Transverse colon (tissue), 4 donors: ENCODE measurements around the gene MUC6. TPM values are rescaled to one million over a fixed set of nuclear protein-coding genes. Genes with fewer than 3 reads are reported as not detected.

Experiments
- DNase-seq: peaks from one replicate; pipeline ENCODE4 v3.0.0-alpha.2; 2019
- H3K27ac ChIP-seq, 4 donors: fragments of 200-600 bp; sonication (generic); 2 replicates each; pipeline ENCODE4 v1.5.1; 2016 to 2018; ENCODE audit warnings: inconsistent platforms in 4 of 4
- H3K27me3 ChIP-seq: fragments of 200-600 bp; sonication (generic); 2 replicates; pipeline ENCODE4 v1.5.1; 2017; ENCODE audit warnings: inconsistent platforms
- H3K36me3 ChIP-seq, 4 donors: fragments of 200-600 bp; sonication (generic); 2 replicates each; pipeline ENCODE4 v1.5.1; 2017 to 2019; ENCODE audit warnings: inconsistent platforms in 4 of 4
- H3K4me1 ChIP-seq, 4 donors: fragments of 200-600 bp; sonication (generic); 2 replicates each; pipeline ENCODE4 v1.5.1; 2017 to 2020; ENCODE audit warnings: inconsistent platforms in 4 of 4
- H3K4me3 ChIP-seq, 4 donors: fragments of 200-600 bp; sonication (generic); 1 replicate in 1 of 4; 2 replicates in 3 of 4; pipeline versions ENCODE4 v1.5.1 to v1.6.1; 2017 to 2019; ENCODE audit warnings: inconsistent platforms in 4 of 4
- H3K9me3 ChIP-seq, 2 donors: fragments of 200-600 bp; sonication (generic); 2 replicates each; pipeline ENCODE4 v1.5.1; 2017 to 2019; ENCODE audit warnings: inconsistent platforms in 2 of 2
- CTCF ChIP-seq, 5 experiments: fragments of 200-600 bp in 3 of 5; fragments of 450-650 bp in 2 of 5; sonication (generic) in 3 of 5; IDR thresholded peaks; 1 replicate in 2 of 5; 2 replicates in 3 of 5; pipeline ENCODE4 v1.5.1; 2016 to 2017; ENCODE audit warnings: antibody characterized with exemption in 5 of 5, inconsistent platforms in 3 of 5, mild to moderate bottlenecking in 2 of 5, moderate library complexity in 1 of 5
- EP300 ChIP-seq: sonication (generic); formaldehyde crosslinking; IDR thresholded peaks from one replicate; pipeline ENCODE4 v1.6.1; 2017; ENCODE audit warnings: antibody characterized with exemption, low read depth
- POLR2A ChIP-seq: fragments of 450-650 bp; IDR thresholded peaks from one replicate; pipeline ENCODE4 v1.6.1; 2016; ENCODE audit warnings: antibody characterized with exemption, mild to moderate bottlenecking, moderate library complexity
- POLR2AphosphoS5 ChIP-seq, 3 donors: sonication (generic); formaldehyde crosslinking; IDR thresholded peaks; one replicate each; pipeline ENCODE4 v1.6.1; 2016; ENCODE audit warnings: antibody characterized with exemption in 3 of 3
- WGBS, 2 donors: methylation state at CpG; one replicate each; pipeline ENCODE4 v1.1.5; 2018; ENCODE audit warnings: low coverage in 1 of 2; 5-methylcytosine and 5-hydroxymethylcytosine counted together
- in situ Hi-C, 4 donors: fragments of 200-750 bp; cut with MboI; loops; one replicate each; pipeline versions ENCODE4 v1.15.0 to v1.15.1; 2017; ENCODE audit warnings: low sequenced_read_pairs in 3 of 4, low pct_ligation_motif_present in 1 of 4, low pct_unique_long_range_greater_than_20kb in 1 of 4
- intact Hi-C: fragments of 100-400 bp; cut with DNase I; formaldehyde crosslinking; loops from one replicate; pipeline ENCODE4 v1.15.1; 2023; ENCODE audit warnings: low total_unique reads
- total RNA-seq, 4 donors: library from RNA; depleted of rRNA; stranded (reverse); fragments of >200 nt; gene quantifications; one replicate each; pipeline ENCODE4 v1.1.0, GENCODE V29; 2016

MUC6 gene
- total RNA-seq, 4 donors from 2014 or later = not detected

- Histone ChIP-seq H3K4me1 (peaks cover 13 to 46% (median 33%) of the 10 kb centered on the region in 4 donors), H3K27ac (peak overlapping the region in 3 of 4 donors; percentile 84 to 90 (median 84)), H3K36me3 (no peaks in the 10 kb centered on the region), H3K4me3 (no peak overlapping the region), H3K9me3 (no peaks in the 10 kb centered on the region), H3K27me3 (peaks cover 15% of the 10 kb centered on the region)
- in situ Hi-C loops (no loop called here), intact Hi-C loops (loop anchor here (10.0 kb wide), 1 partner anchor 201 kb away; no protein-coding TSS in a partner anchor)
- 79% methylated on average over 40 of the region's 46 CpGs; no CpG with 5 or more reads in 1 of the 2 donors for WGBS, 2 donors
- DNase-seq = no peak
- TF ChIP-seq EP300 (no peak), POLR2A (no peak), CTCF (IDR thresholded peaks at IDR 0.05) (no peak), POLR2AphosphoS5 (IDR thresholded peaks at IDR 0.05) (no peak)
Observed at GRCh38 chr11:1055990-1056771, 19.7 kb upstream of the MUC6 start.

- in situ Hi-C loops (no loop called here), intact Hi-C loops (loop anchor here (10.0 kb wide), 1 partner anchor 200 kb away; no protein-coding TSS in a partner anchor)
- Histone ChIP-seq H3K4me3 (peak overlapping the region in 2 of 4 donors; percentile 13 to 21), H3K36me3 (no peaks in the 10 kb centered on the region), H3K27ac (peak overlapping the region; percentile 76 to 90 (median 84)), H3K9me3 (no peaks in the 10 kb centered on the region), H3K27me3 (peaks cover 22% of the 10 kb centered on the region), H3K4me1 (peaks cover 11 to 49% (median 29%) of the 10 kb centered on the region in 4 donors)
- no peak for DNase-seq
- TF ChIP-seq CTCF (IDR thresholded peaks at IDR 0.05) = no peak
- TF ChIP-seq POLR2AphosphoS5 (IDR thresholded peaks at IDR 0.05) = no peak
- TF ChIP-seq EP300 = no peak
- TF ChIP-seq POLR2A = no peak
- WGBS, 2 donors = 78 to 81% methylated on average over 8 to 14 of the region's 17 CpGs
Observed at GRCh38 chr11:1055109-1055703, 18.7 kb upstream of the MUC6 start.

DNA sequence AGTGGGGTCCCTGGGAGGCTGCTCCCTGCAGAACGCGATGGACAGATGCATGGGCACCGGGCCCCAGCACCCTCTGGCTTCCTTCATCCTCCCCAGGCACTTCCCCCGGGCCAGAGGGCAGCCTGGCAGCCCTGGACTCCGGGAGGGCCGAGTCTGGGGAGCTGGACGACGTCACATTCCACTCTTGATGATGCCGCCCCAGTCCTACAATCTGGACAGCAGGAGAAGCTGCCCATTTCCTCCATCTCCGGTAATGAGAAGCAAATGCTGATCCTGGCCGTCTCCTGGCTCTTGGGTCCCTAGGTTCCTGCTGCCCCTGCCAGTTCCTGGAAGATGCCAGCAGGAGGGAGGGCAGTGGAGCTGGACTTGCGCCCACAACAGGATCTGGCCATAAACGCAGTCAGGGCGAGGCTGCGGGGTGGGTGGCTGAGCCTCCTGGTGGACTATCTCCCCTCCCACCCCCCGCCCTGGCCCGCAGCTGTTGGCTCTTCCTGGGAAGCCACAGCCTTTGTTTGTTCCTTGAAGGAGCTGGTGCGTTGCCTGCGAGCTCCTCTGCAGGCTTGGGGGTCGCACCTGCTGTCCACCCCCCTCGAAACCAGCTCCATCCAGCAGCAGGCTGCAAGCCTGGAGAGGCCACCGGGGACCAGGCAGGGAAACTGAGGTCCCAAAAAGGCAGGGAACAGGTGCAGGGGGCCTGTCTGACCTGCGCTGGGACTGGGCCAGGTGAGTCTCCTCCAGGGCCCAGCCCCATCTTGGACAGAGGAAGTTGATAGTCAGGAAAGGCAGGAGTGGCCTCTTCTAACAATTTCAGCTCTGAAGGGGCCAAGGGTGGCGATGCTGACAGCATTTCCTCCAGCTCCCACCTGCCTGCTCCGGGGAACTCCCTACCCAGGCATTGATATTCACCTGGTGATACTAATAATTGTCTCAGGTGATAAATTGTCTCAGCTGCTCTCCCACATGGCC is 17.9 kb upstream of the MUC6 start:
- Histone ChIP-seq H3K4me3 (peak overlapping the region in 3 of 4 donors; percentile 4 to 25 (median 22)), H3K27ac (peak overlapping the region; percentile 76 to 90 (median 84)), H3K4me1 (peaks cover 8 to 46% (median 25%) of the 10 kb centered on the region in 4 donors), H3K27me3 (peaks cover 30% of the 10 kb centered on the region), H3K36me3 (no peaks in the 10 kb centered on the region), H3K9me3 (no peaks in the 10 kb centered on the region)
- in situ Hi-C loops = no loop called here
- DNase-seq = peak; percentile 87
- intact Hi-C loops = loop anchor here (10.0 kb wide), 1 partner anchor 200 kb away; no protein-coding TSS in a partner anchor
- WGBS, 2 donors = 31 to 60% methylated on average over 3 to 23 of the region's 25 CpGs
- TF ChIP-seq CTCF (IDR thresholded peaks at IDR 0.05) = peak in 3 of 5 experiments; percentile 17 to 52 (median 37)
- TF ChIP-seq EP300 = no peak
- TF ChIP-seq POLR2AphosphoS5 (IDR thresholded peaks at IDR 0.05) = peak; percentile 24 to 78 (median 76)
- TF ChIP-seq POLR2A = peak; percentile 78
